ENCODE results near the gene CD28. TPM values are rescaled to one million over a fixed set of nuclear protein-coding genes. Genes with fewer than 3 reads are reported as not detected.

Gene CD28
- total and polyA plus RNA-seq, 2 experiments from 2014 or later, result not detected

GRCh38 chr2:203732092-203732952, 25.9 kb downstream of the CD28 start:
- no peaks in the 10 kb centered on the region for H3K36me3 ChIP-seq
- no peaks in the 10 kb centered on the region for H3K27me3 ChIP-seq
- no peak for DNase-seq (ENCODE audit: low read depth in 1 of 2, low spot score in 1 of 2)
- TF ChIP-seq, protein P1, sequence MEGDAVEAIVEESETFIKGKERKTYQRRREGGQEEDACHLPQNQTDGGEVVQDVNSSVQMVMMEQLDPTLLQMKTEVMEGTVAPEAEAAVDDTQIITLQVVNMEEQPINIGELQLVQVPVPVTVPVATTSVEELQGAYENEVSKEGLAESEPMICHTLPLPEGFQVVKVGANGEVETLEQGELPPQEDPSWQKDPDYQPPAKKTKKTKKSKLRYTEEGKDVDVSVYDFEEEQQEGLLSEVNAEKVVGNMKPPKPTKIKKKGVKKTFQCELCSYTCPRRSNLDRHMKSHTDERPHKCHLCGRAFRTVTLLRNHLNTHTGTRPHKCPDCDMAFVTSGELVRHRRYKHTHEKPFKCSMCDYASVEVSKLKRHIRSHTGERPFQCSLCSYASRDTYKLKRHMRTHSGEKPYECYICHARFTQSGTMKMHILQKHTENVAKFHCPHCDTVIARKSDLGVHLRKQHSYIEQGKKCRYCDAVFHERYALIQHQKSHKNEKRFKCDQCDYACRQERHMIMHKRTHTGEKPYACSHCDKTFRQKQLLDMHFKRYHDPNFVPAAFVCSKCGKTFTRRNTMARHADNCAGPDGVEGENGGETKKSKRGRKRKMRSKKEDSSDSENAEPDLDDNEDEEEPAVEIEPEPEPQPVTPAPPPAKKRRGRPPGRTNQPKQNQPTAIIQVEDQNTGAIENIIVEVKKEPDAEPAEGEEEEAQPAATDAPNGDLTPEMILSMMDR (IDR thresholded peaks at IDR 0.05; ENCODE audit: low read depth, low read length), result no peak
- peak overlapping the region; percentile 32 for H3K27ac ChIP-seq
- H3K4me1 ChIP-seq (ENCODE audit: low read depth), result peaks cover 8% of the 10 kb centered on the region
- no peak overlapping the region for H3K4me3 ChIP-seq
- H3K9me3 ChIP-seq (ENCODE audit: low read depth), result no peaks in the 10 kb centered on the region

GRCh38 chr2:203732953-203733510, 26.6 kb downstream of the CD28 start:
- Histone ChIP-seq H3K9me3 (ENCODE audit: low read depth) (no peaks in the 10 kb centered on the region), H3K4me3 (no peak overlapping the region), H3K36me3 (no peaks in the 10 kb centered on the region), H3K4me1 (ENCODE audit: low read depth) (peaks cover 8% of the 10 kb centered on the region), H3K27me3 (no peaks in the 10 kb centered on the region), H3K27ac (no peak overlapping the region)
- DNase-seq (ENCODE audit: low read depth in 1 of 2, low spot score in 1 of 2), result no peak
- TF ChIP-seq, protein P1 (IDR thresholded peaks at IDR 0.05; ENCODE audit: low read depth, low read length), result no peak

GRCh38 chr2:203733684-203734083, 27.2 kb downstream of the CD28 start:
- Histone ChIP-seq H3K4me3 (no peak overlapping the region), H3K27ac (no peak overlapping the region), H3K27me3 (no peaks in the 10 kb centered on the region), H3K4me1 (ENCODE audit: low read depth) (peaks cover 8% of the 10 kb centered on the region), H3K36me3 (no peaks in the 10 kb centered on the region), H3K9me3 (ENCODE audit: low read depth) (no peaks in the 10 kb centered on the region)
- TF ChIP-seq, protein P1 (IDR thresholded peaks at IDR 0.05; ENCODE audit: low read depth, low read length), result no peak
- DNase-seq (ENCODE audit: low read depth in 1 of 2, low spot score in 1 of 2), result no peak

DNA sequence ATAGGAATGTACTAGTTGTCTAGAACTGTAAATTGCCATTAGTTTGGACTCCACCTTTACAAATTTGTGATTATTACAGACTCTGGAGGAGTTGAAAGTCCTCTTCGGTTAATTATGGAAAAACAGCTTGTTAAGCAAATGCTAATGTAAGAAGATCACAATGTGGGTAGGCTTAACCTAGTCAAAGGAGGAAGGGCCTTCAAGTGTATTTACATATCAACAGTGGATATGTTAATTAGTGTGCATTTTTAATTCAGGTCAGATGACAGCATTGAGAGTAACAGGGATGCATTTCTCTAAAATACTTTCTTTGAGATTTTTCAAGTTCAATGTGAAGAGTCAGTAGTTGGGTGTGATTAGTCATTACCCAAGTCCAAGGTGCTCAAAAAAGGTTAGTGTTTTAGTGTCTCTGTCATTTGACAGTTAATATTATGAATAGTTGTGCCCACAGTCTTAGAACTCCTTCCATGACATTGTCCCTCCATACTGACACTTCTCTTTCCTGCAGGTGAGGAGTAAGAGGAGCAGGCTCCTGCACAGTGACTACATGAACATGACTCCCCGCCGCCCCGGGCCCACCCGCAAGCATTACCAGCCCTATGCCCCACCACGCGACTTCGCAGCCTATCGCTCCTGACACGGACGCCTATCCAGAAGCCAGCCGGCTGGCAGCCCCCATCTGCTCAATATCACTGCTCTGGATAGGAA, 28.0 kb downstream of the CD28 start:
- H3K27me3 ChIP-seq, result no peaks in the 10 kb centered on the region
- no peak overlapping the region for H3K27ac ChIP-seq
- DNase-seq (ENCODE audit: low read depth in 1 of 2, low spot score in 1 of 2), result no peak
- peaks cover 8% of the 10 kb centered on the region for H3K4me1 ChIP-seq (ENCODE audit: low read depth)
- H3K9me3 ChIP-seq (ENCODE audit: low read depth), result no peaks in the 10 kb centered on the region
- no peaks in the 10 kb centered on the region for H3K36me3 ChIP-seq
- TF ChIP-seq, protein P1 (IDR thresholded peaks at IDR 0.05; ENCODE audit: low read depth, low read length), result no peak
- no peak overlapping the region for H3K4me3 ChIP-seq

GRCh38 chr2:203737360-203737759, 30.9 kb downstream of the CD28 start:
- H3K9me3 ChIP-seq (ENCODE audit: low read depth), result no peaks in the 10 kb centered on the region
- H3K4me1 ChIP-seq (ENCODE audit: low read depth), result peaks cover 9% of the 10 kb centered on the region
- H3K27ac ChIP-seq, result no peak overlapping the region
- H3K27me3 ChIP-seq, result no peaks in the 10 kb centered on the region
- no peak overlapping the region for H3K4me3 ChIP-seq
- TF ChIP-seq, protein P1 (IDR thresholded peaks at IDR 0.05; ENCODE audit: low read depth, low read length), result no peak
- DNase-seq (ENCODE audit: low read depth in 1 of 2, low spot score in 1 of 2), result no peak
- no peaks in the 10 kb centered on the region for H3K36me3 ChIP-seq
